ENCODE measurements around the gene NFATC3. TPM values are rescaled to one million over a fixed set of nuclear protein-coding genes. Genes with fewer than 3 reads are reported as not detected.

The NFATC3 gene
- total RNA-seq, 1 donor from 2014 or later = 34.2 TPM

DNA sequence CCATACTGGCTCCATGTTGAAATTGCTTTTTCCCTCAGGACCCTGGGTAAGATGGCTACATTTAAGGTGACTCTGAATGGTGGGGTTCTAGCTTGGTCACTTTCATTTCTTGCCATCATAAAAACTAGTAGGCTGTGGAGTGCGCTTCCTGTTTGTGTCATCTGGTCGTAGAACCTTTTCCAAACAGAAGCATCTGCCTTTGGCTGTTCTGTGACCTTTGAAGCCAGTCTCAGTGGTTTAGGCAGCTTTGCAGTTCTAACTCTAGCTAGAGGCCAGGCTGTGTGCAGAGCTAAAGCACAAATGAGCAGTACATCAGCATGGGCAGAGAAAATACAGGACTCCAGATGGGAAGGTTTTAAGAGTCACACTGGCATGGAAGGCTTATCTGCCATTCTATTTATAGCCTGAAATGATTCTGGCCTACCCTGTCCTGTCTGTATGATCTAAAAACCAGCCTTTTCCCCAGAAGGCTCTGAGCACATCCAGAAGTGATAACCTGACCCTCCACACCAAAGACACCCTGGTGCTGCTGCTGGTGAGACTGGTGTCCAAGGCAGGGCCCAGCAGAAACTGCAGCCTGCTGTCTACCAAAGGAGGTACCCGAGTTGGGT lies 142.1 kb downstream of the NFATC3 start:
- Mint-ChIP-seq H3K27me3 (ENCODE audit: insufficient read depth, low read depth) (peaks cover 2% of the 10 kb centered on the region), H3K4me1 (no peaks in the 10 kb centered on the region), H3K9me3 (no peaks in the 10 kb centered on the region), H3K4me3 (no peak overlapping the region), H3K36me3 (no peaks in the 10 kb centered on the region), H3K27ac (no peak overlapping the region)
- Histone ChIP-seq H3K4me3 (no peak overlapping the region), H3K4me2 (no peak overlapping the region), H3K9ac (no peak overlapping the region), H3K4me1 (no peaks in the 10 kb centered on the region), H2AFZ (replicated peaks) (no peak overlapping the region), H4K20me1 (ENCODE audit: low read depth) (peaks cover 23% of the 10 kb centered on the region), H3K9me3 (ENCODE audit: low read depth) (no peaks in the 10 kb centered on the region), H3F3A (ENCODE audit: low read depth) (peaks cover 7% of the 10 kb centered on the region), H3K27me3 (no peaks in the 10 kb centered on the region), H3K36me3 (no peaks in the 10 kb centered on the region), H3K79me2 (ENCODE audit: low read depth) (no peaks in the 10 kb centered on the region), H3K27ac (no peak overlapping the region)
- DNase-seq (ENCODE audit: low spot score) = no peak
- no peak for TF ChIP-seq CTCF (IDR thresholded peaks at IDR 0.05)
- TF ChIP-seq EZH2phosphoT487 (IDR thresholded peaks at IDR 0.05) = no peak
- TF ChIP-seq EZH2 (IDR thresholded peaks at IDR 0.05) = no peak

- Histone ChIP-seq H3F3A (ENCODE audit: low read depth) (peaks cover 7% of the 10 kb centered on the region), H3K9me3 (ENCODE audit: low read depth) (no peaks in the 10 kb centered on the region), H3K4me1 (no peaks in the 10 kb centered on the region), H3K27ac (no peak overlapping the region), H3K27me3 (no peaks in the 10 kb centered on the region), H3K79me2 (ENCODE audit: low read depth) (no peaks in the 10 kb centered on the region), H4K20me1 (ENCODE audit: low read depth) (peaks cover 18% of the 10 kb centered on the region), H2AFZ (replicated peaks) (no peak overlapping the region), H3K4me2 (no peak overlapping the region), H3K9ac (no peak overlapping the region), H3K36me3 (no peaks in the 10 kb centered on the region), H3K4me3 (no peak overlapping the region)
- DNase-seq (ENCODE audit: low spot score) = no peak
- Mint-ChIP-seq H3K4me3 (no peak overlapping the region), H3K36me3 (no peaks in the 10 kb centered on the region), H3K9me3 (no peaks in the 10 kb centered on the region), H3K4me1 (no peaks in the 10 kb centered on the region), H3K27ac (no peak overlapping the region), H3K27me3 (ENCODE audit: insufficient read depth, low read depth) (peaks cover 7% of the 10 kb centered on the region)
- TF ChIP-seq EZH2 (IDR thresholded peaks at IDR 0.05) = no peak
- no peak for TF ChIP-seq CTCF (IDR thresholded peaks at IDR 0.05)
- TF ChIP-seq EZH2phosphoT487 (IDR thresholded peaks at IDR 0.05) = no peak
Measured at GRCh38 chr16:68227850-68228553, 142.8 kb downstream of the NFATC3 start.

- H3K4me3 ChIP-seq = no peak overlapping the region
- H2AFZ ChIP-seq (replicated peaks) = no peak overlapping the region
- peaks cover 1% of the 10 kb centered on the region for H3K36me3 Mint-ChIP-seq
- no peaks in the 10 kb centered on the region for H3K36me3 ChIP-seq
- no peaks in the 10 kb centered on the region for H3K27me3 ChIP-seq
- no peak overlapping the region for H3K4me3 Mint-ChIP-seq
- DNase-seq (ENCODE audit: low spot score) = no peak
- no peaks in the 10 kb centered on the region for H3K9me3 Mint-ChIP-seq
- H3K79me2 ChIP-seq (ENCODE audit: low read depth) = no peaks in the 10 kb centered on the region
- H3K4me1 Mint-ChIP-seq = no peaks in the 10 kb centered on the region
- peaks cover 7% of the 10 kb centered on the region for H3F3A ChIP-seq (ENCODE audit: low read depth)
- TF ChIP-seq EZH2 (IDR thresholded peaks at IDR 0.05) (no peak), CTCF (IDR thresholded peaks at IDR 0.05) (no peak), EZH2phosphoT487 (IDR thresholded peaks at IDR 0.05) (no peak)
- peaks cover 7% of the 10 kb centered on the region for H3K27me3 Mint-ChIP-seq (ENCODE audit: insufficient read depth, low read depth)
- no peak overlapping the region for H3K9ac ChIP-seq
- H4K20me1 ChIP-seq (ENCODE audit: low read depth) = peaks cover 14% of the 10 kb centered on the region
- no peaks in the 10 kb centered on the region for H3K4me1 ChIP-seq
- H3K27ac ChIP-seq = no peak overlapping the region
- no peak overlapping the region for H3K4me2 ChIP-seq
- no peaks in the 10 kb centered on the region for H3K9me3 ChIP-seq (ENCODE audit: low read depth)
- no peak overlapping the region for H3K27ac Mint-ChIP-seq
Measured at GRCh38 chr16:68228652-68229051, 143.5 kb downstream of the NFATC3 start.

Data from neural progenitor cell (in vitro differentiated cells).